Fibroblast of lung (primary cell): Measurements from ENCODE around the gene OS9. TPM values are rescaled to one million over a fixed set of nuclear protein-coding genes. Genes with fewer than 3 reads are reported as not detected.

Source experiments
- DNase-seq, 2 donors: peaks; one replicate each; pipeline versions ENCODE4 v3.0.0 to v3.0.0-alpha.2; 2010; ENCODE audit warnings: low read depth in 2 of 2
- H2AFZ ChIP-seq: 2 replicates; pipeline ENCODE4 v1.5.1; 2012; ENCODE audit warnings: low read length, control low read depth, inconsistent platforms
- H3K27ac ChIP-seq: 2 replicates; pipeline ENCODE4 v1.5.1; 2011; ENCODE audit warnings: low read length, control low read depth; ENCODE audit not compliant: insufficient read depth
- H3K27me3 ChIP-seq: 2 replicates; pipeline ENCODE4 v1.5.1; 2011; ENCODE audit warnings: mild to moderate bottlenecking, low read length; ENCODE audit not compliant: control insufficient read depth, insufficient read depth
- H3K36me3 ChIP-seq: 2 replicates; pipeline ENCODE4 v1.5.1; 2011; ENCODE audit warnings: low read length; ENCODE audit not compliant: control insufficient read depth, insufficient read depth
- H3K4me1 ChIP-seq: 2 replicates; pipeline ENCODE4 v1.5.1; 2011; ENCODE audit warnings: low read length; ENCODE audit not compliant: control insufficient read depth, insufficient read depth; ENCODE audit errors: extremely low read depth
- H3K4me2 ChIP-seq: 2 replicates; pipeline ENCODE4 v1.5.1; 2011; ENCODE audit warnings: low read length, control low read depth; ENCODE audit not compliant: insufficient read depth; ENCODE audit errors: extremely low read depth
- H3K4me3 ChIP-seq, 4 experiments: fragments of 200-600 bp in 1 of 4; sonication (generic) in 1 of 4; replicated peaks in 1 of 4; 2 replicates each; pipeline ENCODE4 v1.5.1; 2011 to 2016; ENCODE audit warnings: low read length in 4 of 4, low read depth in 3 of 4, mild to moderate bottlenecking in 3 of 4, control low read depth in 2 of 4, inconsistent platforms in 1 of 4, mixed read lengths in 1 of 4; ENCODE audit not compliant: insufficient read depth in 1 of 4; ENCODE audit errors: control extremely low read depth in 1 of 4
- H3K79me2 ChIP-seq: 2 replicates; pipeline ENCODE4 v1.5.1; 2012; ENCODE audit warnings: mild to moderate bottlenecking, low read length, inconsistent platforms; ENCODE audit not compliant: control insufficient read depth, insufficient read depth
- H3K9ac ChIP-seq: 2 replicates; pipeline ENCODE4 v1.5.1; 2011; ENCODE audit warnings: mild to moderate bottlenecking, low read length, control low read depth; ENCODE audit not compliant: insufficient read depth
- H3K9me3 ChIP-seq: 2 replicates; pipeline ENCODE4 v1.5.1; 2012; ENCODE audit warnings: low read depth, low read length; ENCODE audit not compliant: control insufficient read depth, insufficient read depth
- H4K20me1 ChIP-seq: 2 replicates; pipeline ENCODE4 v1.5.1; 2011; ENCODE audit warnings: low read length; ENCODE audit not compliant: control insufficient read depth, insufficient read depth; ENCODE audit errors: extremely low read depth
- CTCF ChIP-seq, 2 donors: IDR thresholded peaks in 1 of 2; conservative IDR thresholded peaks in 1 of 2; 1 replicate in 1 of 2; 2 replicates in 1 of 2; pipeline ENCODE4 v1.5.1; 2011 to 2012; ENCODE audit warnings: low read length in 2 of 2, control low read depth in 1 of 2, inconsistent platforms in 1 of 2, low read depth in 1 of 2, mild to moderate bottlenecking in 1 of 2
- EZH2 ChIP-seq: IDR thresholded peaks from 2 replicates; pipeline ENCODE4 v1.5.1; 2012; ENCODE audit warnings: low read length, control low read depth, mild to moderate bottlenecking; ENCODE audit errors: missing control alignments
- polyA plus RNA-seq, 2 donors: library from polyadenylated mRNA; depleted of rRNA in 1 of 2; stranded (reverse) in 1 of 2; unstranded in 1 of 2; fragments of >200 nt; gene quantifications; 2 replicates each; pipeline ENCODE4 v1.2.1, GENCODE V29; 2011 to 2012; ENCODE audit warnings: missing spikeins in 1 of 2
- total RNA-seq: library from RNA; depleted of rRNA; stranded (reverse); fragments of >200 nt; gene quantifications from 2 replicates; pipeline ENCODE4 v1.2.1, GENCODE V29; 2014

Gene OS9
- total and polyA plus RNA-seq, 2 donors (not counting 1 experiment from before 2014, with no cell fraction given), result 170 to 316 TPM

GRCh38 chr12:57741844-57742738 is 48.2 kb downstream of the OS9 start:
- H3K27me3 ChIP-seq, result peaks cover 39% of the 10 kb centered on the region
- TF ChIP-seq EZH2 (no peak), CTCF (conservative IDR thresholded peaks at IDR 0.05 in 1 of 2, IDR thresholded peaks at IDR 0.05 in 1 of 2; ENCODE audit: low read depth in 1 of 2, low read length in 2 of 2) (no peak)
- no peak for DNase-seq
- H4K20me1 ChIP-seq, result no peaks in the 10 kb centered on the region
- H3K4me2 ChIP-seq, result no peak overlapping the region
- peaks cover 2% of the 10 kb centered on the region for H3K4me1 ChIP-seq
- no peak overlapping the region for H3K27ac ChIP-seq
- H3K36me3 ChIP-seq, result peaks cover 5% of the 10 kb centered on the region
- no peak overlapping the region for H2AFZ ChIP-seq
- H3K4me3 ChIP-seq, result no peak overlapping the region
- no peak overlapping the region for H3K9ac ChIP-seq
- H3K9me3 ChIP-seq, result no peaks in the 10 kb centered on the region
- peaks cover 2% of the 10 kb centered on the region for H3K79me2 ChIP-seq

GRCh38 chr12:57743769-57744168 is 49.8 kb downstream of the OS9 start:
- Histone ChIP-seq H3K4me1 (peaks cover 2% of the 10 kb centered on the region), H3K4me2 (no peak overlapping the region), H2AFZ (no peak overlapping the region), H4K20me1 (no peaks in the 10 kb centered on the region), H3K9ac (no peak overlapping the region), H3K9me3 (no peaks in the 10 kb centered on the region), H3K4me3 (no peak overlapping the region), H3K27ac (no peak overlapping the region), H3K79me2 (peaks cover 2% of the 10 kb centered on the region), H3K36me3 (peaks cover 8% of the 10 kb centered on the region), H3K27me3 (peaks cover 30% of the 10 kb centered on the region)
- TF ChIP-seq CTCF (conservative IDR thresholded peaks at IDR 0.05 in 1 of 2, IDR thresholded peaks at IDR 0.05 in 1 of 2; ENCODE audit: low read depth in 1 of 2, low read length in 2 of 2), result no peak
- no peak for DNase-seq

GRCh38 chr12:57744194-57744776 is 50.4 kb downstream of the OS9 start:
- Histone ChIP-seq H2AFZ (peak overlapping the region; percentile 70), H3K4me2 (peak overlapping the region; percentile 99), H3K27ac (peak overlapping the region; percentile 99), H3K27me3 (peaks cover 26% of the 10 kb centered on the region), H3K4me1 (peaks cover 2% of the 10 kb centered on the region), H3K79me2 (peaks cover 3% of the 10 kb centered on the region), H3K9ac (peak overlapping the region; percentile 94), H3K4me3 (peak overlapping the region; percentile 66 to 99 (median 88)), H3K36me3 (peaks cover 8% of the 10 kb centered on the region), H3K9me3 (no peaks in the 10 kb centered on the region), H4K20me1 (no peaks in the 10 kb centered on the region)
- TF ChIP-seq EZH2, result no peak
- no peak for TF ChIP-seq CTCF (conservative IDR thresholded peaks at IDR 0.05 in 1 of 2, IDR thresholded peaks at IDR 0.05 in 1 of 2; ENCODE audit: low read depth in 1 of 2, low read length in 2 of 2)
- DNase-seq, result peak in 1 of 2 donors; percentile 94
